H54 (cell line): ENCODE data around the gene PSG4.
"Not testable (repeated sequence)": the region's sequence is repeated elsewhere in the genome, so short reads cannot be mapped to it uniquely, and the experiment has no call there.

ENCODE experiments used
- DNase-seq: peaks from one replicate; pipeline ENCODE4 v3.0.0; 2011; ENCODE audit warnings: low spot score, mixed read lengths; ENCODE audit not compliant: insufficient read length
- FAIRE-seq: peaks from 3 replicates; lab custom pipeline; 2011; peaks lifted over from hg19 to GRCh38; lab: Jason Lieb, UNC
- POLR2A ChIP-seq: IDR thresholded peaks from 2 replicates; pipeline ENCODE4 v1.6.1; 2011; ENCODE audit warnings: low read depth, mild to moderate bottlenecking, low read length

PSG4 gene

GRCh38 chr19:43207991-43208390 is 2.6 kb upstream of the PSG4 start:
- no peak for FAIRE-seq
- TF ChIP-seq POLR2A: no peak
- no peak for DNase-seq

DNA sequence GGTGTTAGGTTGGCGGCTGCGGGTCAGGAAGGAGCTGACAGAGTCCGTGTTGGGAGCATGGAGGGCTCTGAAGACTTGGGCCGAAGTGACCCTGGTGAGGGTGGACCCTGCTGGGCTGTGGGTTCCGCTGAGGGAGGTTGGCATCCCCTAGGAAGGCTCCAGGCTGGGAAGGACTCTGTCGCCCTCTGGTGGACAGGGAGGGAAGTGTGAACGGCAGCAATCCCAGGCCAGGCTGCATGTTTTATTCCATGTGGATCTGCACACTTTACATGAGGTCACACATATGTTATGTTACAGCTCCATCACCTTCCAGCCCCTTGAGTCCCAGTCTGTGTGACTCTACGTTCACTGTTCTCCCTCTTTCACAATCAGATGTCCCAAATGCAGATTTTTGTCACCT is 1.7 kb upstream of the PSG4 start:
- not testable (repeated sequence) for FAIRE-seq, DNase-seq

DNA sequence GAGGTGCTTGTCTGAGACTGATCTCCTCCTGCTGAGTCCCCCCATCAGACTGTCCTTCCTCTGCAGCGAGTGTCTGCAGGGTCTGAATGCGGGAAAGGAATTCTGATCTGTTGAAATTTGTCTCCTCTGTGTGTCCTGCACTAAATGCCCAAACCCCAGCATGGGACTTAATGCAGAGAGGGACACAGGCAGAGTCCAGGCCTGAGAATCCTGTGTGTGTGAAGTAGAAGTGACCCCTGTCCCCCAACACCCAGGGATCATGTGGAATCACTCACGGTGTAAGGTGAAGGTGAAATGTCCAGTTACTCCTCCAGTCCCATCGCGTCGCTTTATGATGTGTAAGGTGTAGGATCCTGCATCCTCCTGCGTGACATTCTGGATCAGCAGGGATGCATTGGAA is 1.8 kb downstream of the PSG4 start:
- DNase-seq, FAIRE-seq: not testable (repeated sequence)

GRCh38 chr19:43201891-43202290 is 3.5 kb downstream of the PSG4 start:
- FAIRE-seq, DNase-seq: not testable (repeated sequence)

- FAIRE-seq, DNase-seq: not testable (repeated sequence)
These were observed 4.1 kb downstream of the PSG4 start for GRCh38 chr19:43201337-43201801.

DNA sequence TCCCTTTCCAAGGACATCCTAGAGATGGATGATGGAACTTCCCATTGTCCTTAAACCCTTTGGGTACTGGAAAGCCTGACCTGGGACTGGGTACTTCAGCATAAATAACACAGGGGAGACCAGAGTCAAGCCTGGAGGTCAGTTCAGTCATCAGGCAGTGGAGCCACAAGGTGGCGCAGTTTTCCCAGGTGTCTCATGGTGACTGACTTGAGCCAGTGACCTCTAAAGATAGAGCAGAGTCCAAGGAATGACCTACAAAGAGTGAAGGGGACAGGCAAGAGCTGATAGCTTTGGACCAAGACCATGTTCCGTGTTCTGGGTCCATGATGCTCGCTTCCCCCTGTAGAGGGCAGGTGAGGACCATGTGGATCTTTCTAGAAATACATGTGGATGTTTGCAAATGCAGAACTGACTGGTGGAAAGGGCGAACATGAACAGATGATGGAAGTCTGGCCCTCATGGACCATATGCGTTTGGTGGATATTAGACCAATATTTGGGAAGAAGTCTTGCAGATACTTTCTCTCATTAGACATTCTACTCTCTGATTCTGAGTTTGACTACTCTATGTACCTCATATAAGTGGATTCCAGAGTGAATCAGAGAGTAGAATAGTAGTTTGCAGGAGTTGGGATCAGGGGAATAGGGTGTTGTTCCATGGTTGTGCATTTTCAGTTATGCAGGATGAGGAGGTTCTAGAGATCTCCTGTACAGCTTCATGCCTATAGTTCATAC is 6.6 kb downstream of the PSG4 start:
- not testable (repeated sequence) for FAIRE-seq, DNase-seq

GRCh38 chr19:43197666-43198397 is 7.6 kb downstream of the PSG4 start:
- FAIRE-seq, DNase-seq: not testable (repeated sequence)

GRCh38 chr19:43194397-43194796 is 11.0 kb downstream of the PSG4 start:
- not testable (repeated sequence) for DNase-seq, FAIRE-seq

GRCh38 chr19:43192381-43193155 is 12.9 kb downstream of the PSG4 start:
- FAIRE-seq, DNase-seq: not testable (repeated sequence)

GRCh38 chr19:43188092-43188491 is 17.3 kb downstream of the PSG4 start:
- DNase-seq, FAIRE-seq: not testable (repeated sequence)

- FAIRE-seq, DNase-seq: not testable (repeated sequence)
These were observed 19.0 kb downstream of the PSG4 start, which contains the start of gene PSG5 for GRCh38 chr19:43186311-43186935. PSG5 (minus strand) TSS chr19:43186536; CDS start chr19:43186405, 131 bp downstream.

DNA sequence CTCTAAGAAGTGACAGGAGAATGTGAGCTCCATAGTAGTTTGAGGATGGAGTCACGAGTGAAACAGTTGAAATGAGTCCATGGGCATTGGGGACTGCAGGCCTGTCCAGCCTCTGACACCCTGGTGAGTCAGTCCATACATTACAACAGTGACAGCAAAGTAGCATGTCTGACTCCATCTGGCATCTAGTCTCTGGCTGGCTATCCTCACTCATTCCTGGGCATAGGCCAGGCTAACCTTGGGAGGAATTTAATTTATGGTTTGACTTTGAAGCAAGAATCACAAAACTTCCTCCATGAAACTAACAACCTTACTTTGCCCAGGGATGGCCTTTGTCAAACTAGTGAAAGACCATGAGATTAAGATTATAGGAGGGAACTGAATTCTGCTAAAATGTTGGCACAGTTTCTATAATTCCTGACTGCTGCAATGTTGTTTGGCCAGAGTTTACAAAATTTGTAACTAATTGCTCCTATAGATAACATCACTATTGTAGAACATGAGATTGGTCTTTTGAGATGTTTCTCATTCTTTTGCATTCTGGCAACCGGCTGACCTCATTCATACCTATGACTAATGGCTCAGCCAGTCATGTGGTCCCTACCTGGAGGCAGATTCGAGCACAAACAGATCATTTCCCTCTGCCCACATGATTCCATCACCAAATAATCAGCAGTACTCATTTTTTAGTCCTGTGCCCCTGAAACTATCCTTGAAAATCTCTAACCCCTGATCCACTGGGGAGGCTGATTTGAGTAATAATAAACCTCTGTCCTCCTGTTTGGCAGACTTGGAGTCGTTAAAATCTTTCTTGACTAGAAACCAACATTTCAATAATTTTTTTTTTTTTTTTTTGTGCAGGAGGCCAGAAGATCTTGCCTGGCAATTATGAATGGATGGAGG is 23.3 kb downstream of the PSG4 start:
- FAIRE-seq (peak; percentile 85), DNase-seq (peak; percentile 35)

GRCh38 chr19:43179569-43180147 is 25.8 kb downstream of the PSG4 start:
- not testable (repeated sequence) for FAIRE-seq, DNase-seq

- not testable (repeated sequence) for DNase-seq, FAIRE-seq
These were observed 26.9 kb downstream of the PSG4 start for GRCh38 chr19:43178577-43178976.

GRCh38 chr19:43165906-43166305 is 39.5 kb downstream of the PSG4 start:
- not testable (repeated sequence) for FAIRE-seq, DNase-seq

DNA sequence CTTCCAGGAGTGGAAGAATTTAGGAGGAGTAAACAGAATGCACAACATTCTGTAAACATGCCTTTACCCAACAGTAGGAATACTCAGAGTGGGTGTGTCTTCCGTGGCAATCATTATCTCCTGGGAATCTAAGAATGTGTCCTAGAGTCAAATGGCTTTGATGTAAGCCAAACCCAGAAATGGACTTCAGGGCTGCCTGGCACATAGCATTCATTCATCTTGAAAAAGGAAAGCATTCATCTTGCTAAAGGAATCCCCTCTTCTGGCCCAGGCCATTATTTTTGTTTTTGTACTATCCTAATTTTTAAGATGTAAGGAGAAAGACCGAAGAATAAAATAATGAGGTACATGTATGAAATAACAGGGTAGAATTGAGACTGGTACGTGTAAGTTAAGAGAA is 42.3 kb downstream of the PSG4 start:
- not testable (repeated sequence) for FAIRE-seq, DNase-seq

DNA sequence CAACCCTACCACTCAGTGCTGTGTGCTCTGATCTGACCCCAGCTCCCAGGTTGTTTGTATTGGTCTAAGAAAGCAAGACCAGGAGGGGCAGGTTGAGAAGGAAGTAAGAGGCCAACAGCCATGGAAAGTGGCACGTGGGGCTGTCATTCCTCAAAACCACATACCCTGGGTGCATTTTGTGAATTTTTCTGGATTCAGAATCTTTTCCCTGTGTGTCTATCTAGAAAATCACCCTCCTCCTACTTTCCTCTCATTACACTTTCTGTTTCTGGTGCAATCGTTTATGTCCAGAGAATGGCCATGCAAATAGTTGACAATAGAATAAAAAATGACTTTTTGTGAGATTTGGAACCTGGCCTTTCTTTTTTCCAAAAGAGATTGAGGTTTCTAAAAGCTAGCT is 43.2 kb downstream of the PSG4 start:
- DNase-seq, FAIRE-seq: not testable (repeated sequence)
